GM12892 (cell line): ENCODE results near the gene BANF2.
"Not testable (repeated sequence)": the region's sequence is repeated elsewhere in the genome, so short reads cannot be mapped to it uniquely, and the experiment has no call there.

Experiments used
- DNase-seq: peaks from one replicate; pipeline ENCODE4 v3.0.0; 2011; ENCODE audit not compliant: insufficient read length
- FAIRE-seq: peaks from 2 replicates; lab custom pipeline; 2011; peaks lifted over from hg19 to GRCh38; lab: Jason Lieb, UNC
- POLR2A ChIP-seq: IDR thresholded peaks from 2 replicates; pipeline ENCODE4 v1.6.1; 2011; ENCODE audit warnings: low read depth, low read length, control low read depth
- POLR2AphosphoS5 ChIP-seq: IDR thresholded peaks from 2 replicates; pipeline ENCODE4 v1.6.1; 2011; ENCODE audit warnings: low read depth, low read length, control low read depth
- TAF1 ChIP-seq: IDR thresholded peaks from 2 replicates; pipeline ENCODE4 v1.6.1; 2011; ENCODE audit warnings: low read depth, mild to moderate bottlenecking, control low read depth, low read length, borderline replicate concordance

The BANF2 gene

GRCh38 chr20:17766226-17766625 is 66.5 kb downstream of the BANF2 start:
- no peak for TF ChIP-seq TAF1
- no peak for TF ChIP-seq POLR2A
- no peak for TF ChIP-seq POLR2AphosphoS5
- FAIRE-seq (no peak), DNase-seq (no peak)

DNA sequence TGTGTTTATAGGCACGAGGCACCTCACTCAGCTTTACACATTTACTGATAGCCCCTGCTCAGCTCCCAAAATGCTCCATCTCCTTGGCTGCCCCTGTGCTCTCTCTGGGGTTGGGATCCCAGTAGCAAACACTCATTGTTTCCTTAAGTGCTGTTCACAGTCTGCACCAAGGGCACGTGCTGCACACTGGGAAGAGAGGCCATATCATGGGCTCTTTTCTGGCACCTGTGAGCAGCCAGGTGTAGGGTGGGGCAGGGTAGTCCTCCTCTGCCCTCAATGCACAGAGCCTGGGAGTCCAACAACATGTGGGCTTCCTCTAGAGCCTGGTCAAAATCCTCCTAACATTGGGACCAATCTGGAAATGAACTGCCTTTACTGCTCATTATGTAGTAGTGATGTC is 67.9 kb downstream of the BANF2 start:
- FAIRE-seq: no peak
- TF ChIP-seq TAF1: no peak
- no peak for TF ChIP-seq POLR2AphosphoS5
- TF ChIP-seq POLR2A: no peak

DNA sequence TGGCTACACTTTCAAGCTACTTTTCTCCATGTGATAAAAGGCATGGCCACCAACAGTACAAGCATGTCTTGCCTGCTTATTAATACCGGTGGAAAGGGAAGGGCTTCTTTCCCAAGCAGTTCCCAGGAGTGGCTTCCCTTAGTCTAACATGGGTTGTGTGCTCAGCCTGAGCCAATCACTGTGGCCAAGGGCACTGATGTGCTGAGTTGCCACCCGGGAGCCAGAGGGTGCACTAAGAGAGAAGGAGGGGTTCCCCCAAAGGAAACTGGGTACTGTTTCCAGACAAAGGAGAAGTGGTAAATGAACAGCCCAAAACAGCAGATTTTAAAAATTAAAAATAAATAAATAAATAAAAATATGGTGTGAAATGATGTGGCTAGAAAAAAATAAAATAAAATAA is 68.5 kb downstream of the BANF2 start:
- no peak for DNase-seq
- FAIRE-seq: no peak

More for the DNA sequence above, 67.9 kb downstream of the BANF2 start:
- DNase-seq: no peak

DNA sequence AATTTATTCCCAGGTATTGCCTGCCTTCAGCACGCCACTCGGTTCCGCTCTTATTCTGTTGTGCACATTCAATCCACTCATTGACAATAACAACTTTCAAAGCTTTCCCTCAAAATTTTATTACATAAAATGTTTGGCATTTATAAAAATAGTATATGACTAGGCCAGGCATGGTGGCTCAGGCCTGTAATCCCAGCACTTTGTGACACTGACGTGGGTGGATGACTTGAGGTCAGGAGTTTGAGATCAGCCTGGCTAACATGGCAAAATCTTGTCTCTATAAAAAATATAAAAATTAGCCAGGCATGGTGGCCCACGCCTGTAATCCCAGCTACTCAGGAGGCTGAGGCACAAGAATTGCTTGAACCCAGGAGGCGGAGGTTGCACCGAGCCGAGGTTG is 70.0 kb downstream of the BANF2 start:
- DNase-seq, FAIRE-seq: not testable (repeated sequence)

More for the DNA sequence above, 68.5 kb downstream of the BANF2 start:
- TF ChIP-seq TAF1: no peak
- no peak for TF ChIP-seq POLR2A
- no peak for TF ChIP-seq POLR2AphosphoS5

DNA sequence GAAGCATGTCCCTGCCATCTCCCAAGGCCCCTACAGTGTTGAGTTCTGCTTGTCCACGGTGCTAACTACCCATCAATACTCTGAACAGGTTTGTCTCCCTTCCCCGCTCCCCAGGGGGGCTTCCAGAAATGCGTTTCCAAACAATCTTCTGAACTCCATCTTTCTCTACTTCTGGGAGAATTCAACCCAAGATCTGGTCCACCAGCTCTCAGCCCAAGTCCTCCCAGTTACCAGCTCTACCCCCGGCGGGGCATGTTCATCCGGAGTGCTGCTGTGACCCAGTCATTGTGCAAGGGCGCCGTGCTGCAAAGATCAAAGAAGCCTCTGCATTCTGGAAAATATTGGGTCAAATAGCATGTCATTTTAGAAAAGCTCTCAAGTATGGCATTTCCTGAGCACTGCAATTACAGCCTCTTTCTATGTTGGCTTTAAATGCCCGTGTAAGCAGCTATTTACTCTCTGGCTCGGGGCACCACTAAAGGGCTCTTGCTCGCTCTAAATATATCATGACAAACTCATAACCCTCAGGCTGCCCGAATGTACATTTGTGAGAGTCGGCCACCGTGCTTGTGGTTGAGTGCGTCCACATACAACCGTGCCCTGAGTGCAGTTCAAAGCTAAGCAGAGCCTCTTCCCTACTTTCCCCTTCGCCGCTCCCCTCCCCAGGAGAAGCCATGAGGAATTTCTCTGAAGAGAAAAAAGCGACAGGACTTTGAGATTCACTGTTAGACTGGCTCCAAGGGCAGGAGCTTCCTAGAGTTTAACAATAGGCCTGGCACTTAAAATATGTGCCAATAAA is 71.6 kb downstream of the BANF2 start:
- DNase-seq: no peak
- no peak for TF ChIP-seq POLR2AphosphoS5
- TF ChIP-seq TAF1: no peak
- no peak for TF ChIP-seq POLR2A
- FAIRE-seq: no peak

- DNase-seq: no peak
- no peak for FAIRE-seq
- TF ChIP-seq POLR2A: no peak
- TF ChIP-seq TAF1: no peak
- TF ChIP-seq POLR2AphosphoS5: no peak
Observed at GRCh38 chr20:17772005-17772343, 72.2 kb downstream of the BANF2 start.

DNA sequence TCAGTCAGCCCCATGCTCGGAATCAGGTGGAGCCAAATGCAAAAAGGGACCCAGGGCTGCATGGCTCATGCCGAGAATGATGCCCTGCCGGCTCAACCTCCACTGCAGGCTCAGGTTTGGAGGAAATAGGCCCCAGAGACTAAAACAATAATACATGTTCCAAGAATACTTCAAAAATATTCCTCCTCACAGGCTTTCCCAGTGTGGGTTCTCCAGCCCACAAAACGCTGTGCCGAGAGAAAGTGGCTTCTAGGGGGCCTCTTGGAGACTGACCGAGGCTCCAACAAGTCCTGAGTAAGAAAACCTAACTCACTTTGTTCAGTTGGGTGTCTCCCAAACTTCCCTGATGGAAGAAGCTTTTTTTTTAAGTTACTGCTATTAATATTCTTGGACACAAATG is 73.9 kb downstream of the BANF2 start:
- FAIRE-seq: no peak
- no peak for TF ChIP-seq POLR2A
- no peak for TF ChIP-seq TAF1
- TF ChIP-seq POLR2AphosphoS5: no peak
- no peak for DNase-seq

DNA sequence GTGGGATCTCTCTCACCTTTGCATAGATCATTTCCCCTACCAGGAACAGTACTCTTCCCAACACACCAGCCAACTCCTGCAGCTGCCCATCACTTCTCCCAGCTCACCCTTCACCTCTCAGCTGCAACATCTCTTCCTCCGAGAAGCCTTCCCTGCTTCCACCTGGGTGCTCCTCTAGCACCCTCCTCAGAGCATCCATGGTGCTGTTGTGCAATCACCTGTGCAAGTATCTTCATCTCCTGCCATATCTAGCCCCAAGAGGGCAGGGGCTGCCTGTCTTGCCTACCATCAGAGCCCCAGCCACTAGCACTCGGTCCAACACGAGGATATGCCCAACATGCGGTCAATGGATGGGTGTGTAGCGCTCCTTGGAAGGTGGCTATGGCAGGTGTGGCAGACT is 75.8 kb downstream of the BANF2 start:
- TF ChIP-seq POLR2AphosphoS5 (no peak), POLR2A (no peak), TAF1 (no peak)
- DNase-seq: no peak
- FAIRE-seq: no peak

- no peak for FAIRE-seq
- TF ChIP-seq POLR2A: no peak
- TF ChIP-seq TAF1: no peak
- TF ChIP-seq POLR2AphosphoS5: no peak
- no peak for DNase-seq
Observed at GRCh38 chr20:17776551-17776950, 76.8 kb downstream of the BANF2 start.

DNA sequence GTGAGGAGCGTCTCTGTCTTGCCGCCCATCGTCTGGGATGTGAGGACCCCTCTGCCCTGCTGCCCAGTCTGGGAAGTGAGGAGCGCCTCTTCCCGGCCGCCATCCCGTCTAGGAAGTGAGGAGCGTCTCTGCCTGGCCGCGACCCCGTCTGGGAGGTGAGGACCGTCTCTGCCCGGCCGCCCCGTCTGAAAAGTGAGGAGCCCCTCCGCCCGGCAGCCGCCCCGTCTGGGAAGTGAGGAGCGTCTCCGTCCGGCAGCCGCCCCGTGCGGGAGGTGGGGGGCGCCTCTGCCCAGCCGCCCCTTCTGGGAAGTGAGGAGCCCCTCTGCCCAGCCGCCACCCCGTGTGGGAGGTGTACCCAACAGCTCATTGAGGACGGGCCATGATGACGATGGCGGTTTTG is 79.2 kb downstream of the BANF2 start:
- not testable (repeated sequence) for FAIRE-seq, DNase-seq

DNA sequence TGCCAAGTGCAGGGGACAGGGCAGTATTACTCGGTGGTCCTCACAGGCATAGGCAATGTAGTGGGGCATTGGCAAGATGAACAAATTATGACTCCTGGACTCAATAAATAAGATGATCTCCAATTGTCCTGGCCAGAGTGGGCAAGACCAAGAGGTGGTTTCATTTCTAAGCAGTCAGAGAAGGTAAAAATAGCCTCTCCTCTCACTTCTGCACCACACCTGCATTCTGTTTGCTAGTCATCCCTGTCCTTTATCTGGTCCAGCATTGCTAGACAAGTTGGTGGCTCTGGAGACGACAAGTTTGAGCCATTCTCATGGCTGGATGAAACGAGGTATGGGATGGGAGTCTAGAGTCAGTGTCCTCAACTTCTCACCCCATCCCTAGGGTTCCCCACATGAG is 83.0 kb downstream of the BANF2 start:
- TF ChIP-seq POLR2AphosphoS5 (no peak), POLR2A (no peak), TAF1 (no peak)
- DNase-seq (no peak), FAIRE-seq (peak; percentile 86)

DNA sequence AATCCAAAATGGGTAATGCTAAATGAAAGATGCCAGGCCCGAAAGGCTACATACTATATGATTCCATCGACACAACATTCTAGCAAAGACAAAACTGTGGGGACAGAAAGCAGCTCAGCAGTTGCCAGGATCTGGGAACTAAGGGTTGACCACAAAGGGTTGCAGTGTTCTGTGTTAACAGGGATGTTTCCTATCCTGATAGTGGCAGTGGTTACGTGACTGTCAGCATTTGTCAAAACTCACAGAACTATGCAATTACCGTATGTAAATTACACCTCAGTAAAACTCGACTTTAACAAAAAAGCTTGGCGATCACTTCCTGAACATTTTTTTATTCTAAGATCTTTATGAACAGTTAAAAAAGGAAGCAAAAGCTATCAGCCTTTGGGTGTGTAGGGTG is 83.9 kb downstream of the BANF2 start:
- TF ChIP-seq TAF1: no peak
- no peak for FAIRE-seq
- DNase-seq: no peak

DNA sequence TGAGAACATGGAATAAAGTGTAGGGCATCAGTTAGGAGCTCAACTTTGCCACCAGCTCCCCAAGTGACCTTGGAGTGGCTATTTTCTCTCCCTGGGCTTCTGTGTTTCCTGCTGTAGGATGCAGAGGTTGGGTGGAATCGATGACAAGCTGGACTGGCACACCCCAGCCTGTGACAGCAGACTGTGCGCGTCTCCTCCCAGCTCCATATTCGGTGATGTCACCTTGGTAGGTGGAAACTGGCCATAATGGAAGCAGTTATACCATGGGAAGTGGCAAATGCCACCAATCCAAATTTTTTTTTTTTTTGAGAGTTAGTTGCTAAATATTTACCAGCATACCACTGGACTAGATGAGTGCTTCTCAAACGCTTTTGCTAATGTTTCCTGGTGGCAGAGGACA is 85.2 kb downstream of the BANF2 start:
- no peak for TF ChIP-seq TAF1
- TF ChIP-seq POLR2A: no peak
- no peak for TF ChIP-seq POLR2AphosphoS5
- FAIRE-seq (no peak), DNase-seq (no peak)
